GM23248 (cell line): ENCODE results near the gene DNAJC12.

Experiments
- EZH2 ChIP-seq: fragments of 200-600 bp; sonication (generic); IDR thresholded peaks from 2 replicates; pipeline ENCODE4 v1.6.1; 2018; ENCODE audit warnings: antibody characterized with exemption, mild to moderate bottlenecking; ENCODE audit not compliant: insufficient read depth, poor library complexity, severe bottlenecking
- EZH2phosphoT487 ChIP-seq: fragments of 200-600 bp; sonication (generic); IDR thresholded peaks from 2 replicates; pipeline ENCODE4 v1.6.1; 2018; ENCODE audit warnings: antibody characterized with exemption, moderate library complexity, mild to moderate bottlenecking, low read depth; ENCODE audit not compliant: insufficient read depth

DNA sequence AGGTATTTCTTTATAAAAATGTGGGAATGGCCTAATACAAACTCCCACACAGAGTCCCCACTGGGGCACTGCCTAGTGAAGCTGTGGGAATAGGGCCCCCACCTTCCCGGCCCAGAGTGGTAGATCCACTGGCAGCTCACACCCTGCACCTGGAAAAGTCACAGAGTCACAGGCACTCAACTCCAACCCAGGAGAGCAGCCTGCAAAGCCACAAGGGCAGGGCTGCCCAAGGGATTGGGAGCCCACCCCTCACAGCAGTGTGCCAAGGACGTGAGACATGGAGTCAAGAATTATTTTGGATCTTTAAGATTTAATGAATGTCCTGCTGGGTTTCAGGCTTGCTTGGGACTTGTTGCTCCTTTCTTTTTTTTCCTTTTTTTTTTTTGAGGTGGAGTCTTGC is 5.3 kb upstream of the DNAJC12 start:
- TF ChIP-seq EZH2 (no peak), EZH2phosphoT487 (no peak)
